ENCODE measurements around the gene KIF26B. TPM values are rescaled to one million over a fixed set of nuclear protein-coding genes. Genes with fewer than 3 reads are reported as not detected.
"Not testable (repeated sequence)": the region's sequence is repeated elsewhere in the genome, so short reads cannot be mapped to it uniquely, and the experiment has no call there.

KIF26B gene
- total and polyA plus RNA-seq, 2 experiments from 2014 or later = 2.5 to 8.0 TPM

- no peak overlapping the region for H2AFZ ChIP-seq
- TF ChIP-seq EZH2phosphoT487 (IDR thresholded peaks at IDR 0.05; ENCODE audit: insufficient read depth, low read depth) (no peak), EZH2 (IDR thresholded peaks at IDR 0.05; ENCODE audit: insufficient read depth, poor library complexity, severe bottlenecking) (no peak)
- no peaks in the 10 kb centered on the region; the same call in 1 of the 2 replicates for H3K4me1 ChIP-seq (ENCODE audit: insufficient read depth)
- H3K9ac ChIP-seq = no peak overlapping the region
- 72 to 74% methylated on average over 6 of the region's 6 CpGs for WGBS, 2 experiments (ENCODE audit: low coverage in 1 of 2, low lambda C conversion rate in 2 of 2, missing lambda C conversion rate in 2 of 2)
- H3K79me2 ChIP-seq (ENCODE audit: insufficient read depth) = no peaks in the 10 kb centered on the region
- H3K27ac ChIP-seq = no peak overlapping the region
- no peak for DNase-seq
- no peaks in the 10 kb centered on the region for H3K36me3 ChIP-seq (ENCODE audit: low read depth)
- no peaks in the 10 kb centered on the region; the same call in 1 of the 2 replicates for H3F3A ChIP-seq (ENCODE audit: insufficient read depth)
- no peak overlapping the region for H3K4me2 ChIP-seq (ENCODE audit: unreplicated experiment)
- H3K9me2 ChIP-seq (ENCODE audit: insufficient read depth) = no peaks in the 10 kb centered on the region
- H3K4me3 ChIP-seq = no peak overlapping the region
- in situ Hi-C loops (cut with MboI) = no loop called here
- H4K20me1 ChIP-seq (ENCODE audit: insufficient read depth) = no peaks in the 10 kb centered on the region
- no peaks in the 10 kb centered on the region for H3K9me3 ChIP-seq (ENCODE audit: low read depth)
- H3K27me3 ChIP-seq (replicated peaks; ENCODE audit: insufficient read depth) = no peaks in the 10 kb centered on the region
Observed at GRCh38 chr1:245316784-245317183, 162.0 kb downstream of the KIF26B start.

GRCh38 chr1:245317217-245317616 is 162.4 kb downstream of the KIF26B start:
- no peaks in the 10 kb centered on the region for H4K20me1 ChIP-seq (ENCODE audit: insufficient read depth)
- TF ChIP-seq EZH2phosphoT487 (IDR thresholded peaks at IDR 0.05; ENCODE audit: insufficient read depth, low read depth) = no peak
- no peak for TF ChIP-seq EZH2 (IDR thresholded peaks at IDR 0.05; ENCODE audit: insufficient read depth, poor library complexity, severe bottlenecking)
- no peaks in the 10 kb centered on the region for H3K79me2 ChIP-seq (ENCODE audit: insufficient read depth)
- H3F3A ChIP-seq (ENCODE audit: insufficient read depth) = no peaks in the 10 kb centered on the region; the same call in 1 of the 2 replicates
- WGBS, 2 experiments (ENCODE audit: low coverage in 1 of 2, low lambda C conversion rate in 2 of 2, missing lambda C conversion rate in 2 of 2) = 71 to 80% methylated on average over 5 of the region's 5 CpGs
- no peak overlapping the region for H3K4me2 ChIP-seq (ENCODE audit: unreplicated experiment)
- no peak overlapping the region for H3K4me3 ChIP-seq
- H3K4me1 ChIP-seq (ENCODE audit: insufficient read depth) = no peaks in the 10 kb centered on the region; the same call in 1 of the 2 replicates
- no peaks in the 10 kb centered on the region for H3K27me3 ChIP-seq (replicated peaks; ENCODE audit: insufficient read depth)
- H2AFZ ChIP-seq = no peak overlapping the region
- H3K36me3 ChIP-seq (ENCODE audit: low read depth) = no peaks in the 10 kb centered on the region
- no peak overlapping the region for H3K27ac ChIP-seq
- no peaks in the 10 kb centered on the region for H3K9me2 ChIP-seq (ENCODE audit: insufficient read depth)
- in situ Hi-C loops (cut with MboI) = no loop called here
- H3K9me3 ChIP-seq (ENCODE audit: low read depth) = no peaks in the 10 kb centered on the region
- no peak overlapping the region for H3K9ac ChIP-seq
- no peak for DNase-seq

- Histone ChIP-seq H3K27me3 (replicated peaks; ENCODE audit: insufficient read depth) (no peaks in the 10 kb centered on the region), H3K36me3 (ENCODE audit: low read depth) (no peaks in the 10 kb centered on the region), H3K79me2 (ENCODE audit: insufficient read depth) (no peaks in the 10 kb centered on the region), H3K4me1 (ENCODE audit: insufficient read depth) (peaks cover 9% of the 10 kb centered on the region), H3F3A (ENCODE audit: insufficient read depth) (no peaks in the 10 kb centered on the region; the same call in 1 of the 2 replicates), H3K9ac (no peak overlapping the region), H3K9me2 (ENCODE audit: insufficient read depth) (no peaks in the 10 kb centered on the region), H3K9me3 (ENCODE audit: low read depth) (no peaks in the 10 kb centered on the region), H3K27ac (no peak overlapping the region), H3K4me2 (ENCODE audit: unreplicated experiment) (no peak overlapping the region), H3K4me3 (no peak overlapping the region), H4K20me1 (ENCODE audit: insufficient read depth) (no peaks in the 10 kb centered on the region), H2AFZ (no peak overlapping the region)
- TF ChIP-seq EZH2 (IDR thresholded peaks at IDR 0.05; ENCODE audit: insufficient read depth, poor library complexity, severe bottlenecking) (no peak), EZH2phosphoT487 (IDR thresholded peaks at IDR 0.05; ENCODE audit: insufficient read depth, low read depth) (no peak)
- WGBS, 2 experiments (ENCODE audit: low coverage in 1 of 2, low lambda C conversion rate in 2 of 2, missing lambda C conversion rate in 2 of 2) = 44 to 49% methylated on average over 4 of the region's 4 CpGs
- in situ Hi-C loops (cut with MboI) = no loop called here
- DNase-seq = no peak
Observed at GRCh38 chr1:245319094-245319493, 164.3 kb downstream of the KIF26B start.

GRCh38 chr1:245322673-245323072 is 167.9 kb downstream of the KIF26B start:
- 43 to 46% methylated on average over 4 of the region's 4 CpGs for WGBS, 2 experiments (ENCODE audit: low coverage in 1 of 2, low lambda C conversion rate in 2 of 2, missing lambda C conversion rate in 2 of 2)
- TF ChIP-seq EZH2phosphoT487 (IDR thresholded peaks at IDR 0.05; ENCODE audit: insufficient read depth, low read depth) (no peak), EZH2 (IDR thresholded peaks at IDR 0.05; ENCODE audit: insufficient read depth, poor library complexity, severe bottlenecking) (no peak)
- peak; percentile 54 for DNase-seq
- H3K9ac ChIP-seq = no peak overlapping the region
- no peaks in the 10 kb centered on the region for H3K9me2 ChIP-seq (ENCODE audit: insufficient read depth)
- H3F3A ChIP-seq (ENCODE audit: insufficient read depth) = no peaks in the 10 kb centered on the region
- H3K27ac ChIP-seq = no peak overlapping the region
- in situ Hi-C loops (cut with MboI) = no loop called here
- H3K4me3 ChIP-seq = no peak overlapping the region
- no peaks in the 10 kb centered on the region for H3K27me3 ChIP-seq (replicated peaks; ENCODE audit: insufficient read depth)
- no peak overlapping the region for H3K4me2 ChIP-seq (ENCODE audit: unreplicated experiment)
- no peaks in the 10 kb centered on the region for H3K9me3 ChIP-seq (ENCODE audit: low read depth)
- H4K20me1 ChIP-seq (ENCODE audit: insufficient read depth) = no peaks in the 10 kb centered on the region
- H3K4me1 ChIP-seq (ENCODE audit: insufficient read depth) = peaks cover 9% of the 10 kb centered on the region
- no peaks in the 10 kb centered on the region for H3K36me3 ChIP-seq (ENCODE audit: low read depth)
- H3K79me2 ChIP-seq (ENCODE audit: insufficient read depth) = no peaks in the 10 kb centered on the region
- no peak overlapping the region for H2AFZ ChIP-seq

- in situ Hi-C loops (cut with MboI) = not testable (repeated sequence)
- WGBS, 2 experiments (ENCODE audit: low coverage in 1 of 2, low lambda C conversion rate in 2 of 2, missing lambda C conversion rate in 2 of 2) = 65 to 77% methylated on average over 2 of the region's 2 CpGs
Observed at GRCh38 chr1:245323765-245324164, 169.0 kb downstream of the KIF26B start.

More at GRCh38 chr1:245323765-245324164, 169.0 kb downstream of the KIF26B start:
- H3K9ac ChIP-seq; DNase-seq; H4K20me1 ChIP-seq (ENCODE audit: insufficient read depth); H3K9me2 ChIP-seq (ENCODE audit: insufficient read depth); H3K4me3 ChIP-seq; H3K27ac ChIP-seq; H2AFZ ChIP-seq; H3K4me1 ChIP-seq (ENCODE audit: insufficient read depth); H3F3A ChIP-seq (ENCODE audit: insufficient read depth); H3K4me2 ChIP-seq (ENCODE audit: unreplicated experiment); H3K27me3 ChIP-seq (replicated peaks; ENCODE audit: insufficient read depth); H3K36me3 ChIP-seq (ENCODE audit: low read depth); H3K9me3 ChIP-seq (ENCODE audit: low read depth); H3K79me2 ChIP-seq (ENCODE audit: insufficient read depth): not testable (repeated sequence)

Measured in GM23248 (cell line).